ENCODE results near the gene RASA3.

The RASA3 gene

GRCh38 chr13:114065141-114065925, 67.1 kb downstream of the RASA3 start:
- DNase-seq: peak; percentile 33

- DNase-seq: no peak
Observed at GRCh38 chr13:114064450-114065140, 67.8 kb downstream of the RASA3 start.

GRCh38 chr13:114063545-114064449, 68.6 kb downstream of the RASA3 start:
- no peak for DNase-seq

- DNase-seq: no peak
Observed at GRCh38 chr13:114062754-114063153, 69.7 kb downstream of the RASA3 start.

GRCh38 chr13:114062341-114062740, 70.1 kb downstream of the RASA3 start:
- DNase-seq: no peak

- DNase-seq: no peak
Observed at GRCh38 chr13:114061744-114062143, 70.7 kb downstream of the RASA3 start.

- no peak for DNase-seq
Observed at GRCh38 chr13:114061047-114061446, 71.4 kb downstream of the RASA3 start.

- DNase-seq: no peak
Observed at GRCh38 chr13:114059946-114060860, 72.2 kb downstream of the RASA3 start.

- DNase-seq: no peak
Observed at GRCh38 chr13:114059428-114059827, 73.0 kb downstream of the RASA3 start.

- no peak for DNase-seq
Observed at GRCh38 chr13:114058051-114058867, 74.2 kb downstream of the RASA3 start.

GRCh38 chr13:114057166-114058050, 75.0 kb downstream of the RASA3 start:
- DNase-seq: no peak

GRCh38 chr13:114056205-114057013, 76.0 kb downstream of the RASA3 start:
- no peak for DNase-seq

- DNase-seq: no peak
Observed at GRCh38 chr13:114055766-114056165, 76.7 kb downstream of the RASA3 start.

GRCh38 chr13:114054830-114055439, 77.5 kb downstream of the RASA3 start:
- no peak for DNase-seq

- DNase-seq: no peak
Observed at GRCh38 chr13:114054264-114054663, 78.2 kb downstream of the RASA3 start.

GRCh38 chr13:114053026-114053425, 79.4 kb downstream of the RASA3 start:
- DNase-seq: no peak

GRCh38 chr13:114050536-114051450, 81.6 kb downstream of the RASA3 start:
- DNase-seq: no peak

Measured in activated gamma-delta T cell (primary cell).